HG03135 (cell line): Measurements from ENCODE around the gene RAB14.
"Not testable (repeated sequence)": the region's sequence is repeated elsewhere in the genome, so short reads cannot be mapped to it uniquely, and the experiment has no call there.

Source experiments
- ATAC-seq: cut with Tn5 transposase; IDR thresholded peaks from one replicate; pipeline ENCODE4 v1.9.1; 2021; ENCODE audit warnings: mild to moderate bottlenecking, moderate library complexity; ENCODE audit not compliant: unreplicated experiment

The RAB14 gene

GRCh38 chr9:121169094-121169601 lies 32.5 kb downstream of the RAB14 start:
- no peak for ATAC-seq

- no peak for ATAC-seq
Measured at GRCh38 chr9:121168052-121168451, 33.6 kb downstream of the RAB14 start.

GRCh38 chr9:121160025-121160424 lies 41.6 kb downstream of the RAB14 start:
- ATAC-seq = no peak

GRCh38 chr9:121157939-121158338 lies 43.7 kb downstream of the RAB14 start:
- ATAC-seq = no peak

GRCh38 chr9:121156263-121156731 lies 45.4 kb downstream of the RAB14 start:
- peak; percentile 79 for ATAC-seq

- no peak for ATAC-seq
Measured at GRCh38 chr9:121154782-121155181, 46.9 kb downstream of the RAB14 start.

GRCh38 chr9:121153642-121154041 lies 48.0 kb downstream of the RAB14 start:
- ATAC-seq = no peak

- no peak for ATAC-seq
Measured at GRCh38 chr9:121150188-121150587, 51.5 kb downstream of the RAB14 start.

- ATAC-seq = no peak
Measured at GRCh38 chr9:121144482-121144881, 57.2 kb downstream of the RAB14 start.

GRCh38 chr9:121143771-121144170 lies 57.9 kb downstream of the RAB14 start:
- no peak for ATAC-seq

GRCh38 chr9:121141706-121142105 lies 60.0 kb downstream of the RAB14 start:
- no peak for ATAC-seq

GRCh38 chr9:121141306-121141705 lies 60.4 kb downstream of the RAB14 start:
- ATAC-seq = no peak

- no peak for ATAC-seq
Measured at GRCh38 chr9:121140162-121140561, 61.5 kb downstream of the RAB14 start.

- ATAC-seq = no peak
Measured at GRCh38 chr9:121138973-121139372, 62.7 kb downstream of the RAB14 start.

- ATAC-seq = no peak
Measured at GRCh38 chr9:121138561-121138960, 63.1 kb downstream of the RAB14 start.

GRCh38 chr9:121135642-121136041 lies 66.0 kb downstream of the RAB14 start:
- ATAC-seq = no peak

- no peak for ATAC-seq
Measured at GRCh38 chr9:121133104-121133816, 68.4 kb downstream of the RAB14 start.

GRCh38 chr9:121129384-121129783 lies 72.3 kb downstream of the RAB14 start:
- ATAC-seq = not testable (repeated sequence)
